Right lobe of liver (tissue), 6 donors: ENCODE results near the gene IRF2. TPM values are rescaled to one million over a fixed set of nuclear protein-coding genes. Genes with fewer than 3 reads are reported as not detected.
A peak's percentile ranks its signal among the peaks of the same experiment; 100 is the strongest.

Experiments
- ATAC-seq, 4 donors: fragments of 200-7000 bp; cut with Tn5 transposase; one replicate each; pipeline ENCODE4 v1.9.1; 2020; ENCODE audit warnings: mild to moderate bottlenecking in 4 of 4, moderate library complexity in 4 of 4
- DNase-seq, 3 donors: peaks; one replicate each; pipeline ENCODE4 v3.0.0-alpha.2; 2020
- H3K27ac ChIP-seq, 3 donors: fragments of 200-600 bp; one replicate each; pipeline ENCODE4 v1.8.0; 2022
- H3K27me3 ChIP-seq, 2 donors: fragments of 200-600 bp; one replicate each; pipeline ENCODE4 v1.8.0; 2022
- H3K36me3 ChIP-seq, 4 donors: fragments of 200-600 bp; sonication (generic) in 1 of 4; one replicate each; pipeline versions ENCODE4 v1.5.1 to v1.8.0; 2017 to 2022; ENCODE audit warnings: control low read depth in 1 of 4
- H3K4me1 ChIP-seq, 4 donors: fragments of 200-600 bp; sonication (generic) in 1 of 4; one replicate each; pipeline versions ENCODE4 v1.5.1 to v1.8.0; 2017 to 2022; ENCODE audit warnings: control low read depth in 1 of 4
- H3K4me3 ChIP-seq, 3 donors: fragments of 200-600 bp; one replicate each; pipeline ENCODE4 v1.8.0; 2022
- H3K9me3 ChIP-seq, 4 donors: fragments of 200-600 bp; sonication (generic) in 1 of 4; one replicate each; pipeline versions ENCODE4 v1.5.1 to v1.8.0; 2017 to 2022; ENCODE audit warnings: control low read depth in 1 of 4
- POLR2A ChIP-seq: fragments of 450-650 bp; IDR thresholded peaks from one replicate; pipeline ENCODE4 v1.6.1; 2017; ENCODE audit warnings: antibody characterized with exemption, mild to moderate bottlenecking
- WGBS: methylation state at CpG from one replicate; pipeline ENCODE4 v1.1.6; 2018; ENCODE audit warnings: low coverage, low lambda C conversion rate; ENCODE audit not compliant: insufficient coverage; ENCODE audit errors: missing lambda C conversion rate; 5-methylcytosine and 5-hydroxymethylcytosine counted together
- intact Hi-C, 2 donors: fragments of 100-400 bp; cut with DNase I; formaldehyde crosslinking; loops; one replicate each; pipeline versions ENCODE4 v1.11.2 to v1.14.1; 2022
- total RNA-seq, 6 experiments: library from RNA; depleted of rRNA in 2 of 6; stranded (reverse); fragments of >200 nt in 2 of 6; fragmentation: NEBNext Ultra II Directional in 3 of 6; extraction: Animal tissue kit (Norgen Biotek cat#: 25700) in 3 of 6; gene quantifications; one replicate each; pipeline versions ENCODE4 v1.1.0 to v1.2.4, GENCODE V29; 2016 to 2023
- TF ChIP-seq, protein P1 (sequence below), 4 donors: fragments of 200-600 bp in 3 of 4; fragments of 450-650 bp in 1 of 4; IDR thresholded peaks; one replicate each; pipeline versions ENCODE4 v1.5.1 to v1.8.0; 2016 to 2022; ENCODE audit warnings: antibody characterized with exemption in 4 of 4, mild to moderate bottlenecking in 2 of 4
- donor health status: DM: no; HTN: yes; CAD: no.
- donor health status: DM: no; HTN: no; CAD: no.
- donor health status: DM: no; HTN: no; CAD: no.
- donor health status: DM: no; HTN: yes; CAD: no.
- donor health status: DM: no; HTN: yes; CAD: no.

The IRF2 gene
- total RNA-seq, 6 experiments from 2014 or later: 16.9 to 29.0 (median 21.3) TPM

- DNase-seq (no peak), ATAC-seq (no peak)
- TF ChIP-seq, protein P1, sequence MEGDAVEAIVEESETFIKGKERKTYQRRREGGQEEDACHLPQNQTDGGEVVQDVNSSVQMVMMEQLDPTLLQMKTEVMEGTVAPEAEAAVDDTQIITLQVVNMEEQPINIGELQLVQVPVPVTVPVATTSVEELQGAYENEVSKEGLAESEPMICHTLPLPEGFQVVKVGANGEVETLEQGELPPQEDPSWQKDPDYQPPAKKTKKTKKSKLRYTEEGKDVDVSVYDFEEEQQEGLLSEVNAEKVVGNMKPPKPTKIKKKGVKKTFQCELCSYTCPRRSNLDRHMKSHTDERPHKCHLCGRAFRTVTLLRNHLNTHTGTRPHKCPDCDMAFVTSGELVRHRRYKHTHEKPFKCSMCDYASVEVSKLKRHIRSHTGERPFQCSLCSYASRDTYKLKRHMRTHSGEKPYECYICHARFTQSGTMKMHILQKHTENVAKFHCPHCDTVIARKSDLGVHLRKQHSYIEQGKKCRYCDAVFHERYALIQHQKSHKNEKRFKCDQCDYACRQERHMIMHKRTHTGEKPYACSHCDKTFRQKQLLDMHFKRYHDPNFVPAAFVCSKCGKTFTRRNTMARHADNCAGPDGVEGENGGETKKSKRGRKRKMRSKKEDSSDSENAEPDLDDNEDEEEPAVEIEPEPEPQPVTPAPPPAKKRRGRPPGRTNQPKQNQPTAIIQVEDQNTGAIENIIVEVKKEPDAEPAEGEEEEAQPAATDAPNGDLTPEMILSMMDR (IDR thresholded peaks at IDR 0.05): no peak
- Histone ChIP-seq H3K4me3 (no peak overlapping the region), H3K27me3 (no peaks in the 10 kb centered on the region), H3K9me3 (no peaks in the 10 kb centered on the region), H3K36me3 (no peaks in the 10 kb centered on the region), H3K4me1 (peaks cover 0 to 11% (median 3%) of the 10 kb centered on the region in 4 donors), H3K27ac (peak overlapping the region in 2 of 3 donors; percentile 56 to 77)
- 64% methylated on average over 3 of the region's 3 CpGs for WGBS
- intact Hi-C loops: no loop called here
Observed at GRCh38 chr4:184369871-184370270, 104.5 kb downstream of the IRF2 start.

GRCh38 chr4:184368731-184369130 is 105.6 kb downstream of the IRF2 start:
- TF ChIP-seq, protein P1 (IDR thresholded peaks at IDR 0.05): no peak
- TF ChIP-seq POLR2A: no peak
- no peak overlapping the region for H3K27ac ChIP-seq
- no peak overlapping the region for H3K4me3 ChIP-seq

DNA sequence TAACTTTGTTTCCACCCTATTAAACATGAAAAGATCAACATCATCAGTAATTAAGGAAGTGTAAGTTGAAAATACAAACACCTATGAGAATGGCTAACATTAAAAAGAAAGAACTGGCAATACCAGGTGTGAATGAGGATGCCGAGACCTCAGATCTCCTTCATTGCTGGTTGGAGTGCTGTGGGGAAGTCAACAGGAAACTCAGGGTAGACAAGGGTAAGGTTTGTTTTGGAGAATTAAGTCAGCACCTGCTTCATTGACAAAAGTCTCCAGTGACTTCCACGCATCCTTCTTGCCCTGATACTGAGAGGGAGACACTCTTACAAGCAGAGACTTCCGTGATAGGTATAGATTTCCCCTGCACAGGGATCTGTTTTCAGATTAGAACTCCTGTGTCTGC is 106.1 kb downstream of the IRF2 start:
- Histone ChIP-seq H3K9me3 (no peaks in the 10 kb centered on the region), H3K27me3 (no peaks in the 10 kb centered on the region), H3K27ac (no peak overlapping the region), H3K4me3 (no peak overlapping the region), H3K4me1 (peaks cover 0 to 25% (median 7%) of the 10 kb centered on the region in 4 donors), H3K36me3 (no peaks in the 10 kb centered on the region)
- TF ChIP-seq, protein P1 (IDR thresholded peaks at IDR 0.05): no peak
- no peak for TF ChIP-seq POLR2A
- no peak for ATAC-seq
- 89% methylated on average over 1 of the region's 3 CpGs for WGBS
- DNase-seq: no peak
- intact Hi-C loops: no loop called here

More at GRCh38 chr4:184368731-184369130, 105.6 kb downstream of the IRF2 start:
- DNase-seq (no peak), ATAC-seq (no peak)
- intact Hi-C loops: no loop called here
- no peaks in the 10 kb centered on the region for H3K27me3 ChIP-seq
- H3K4me1 ChIP-seq: peaks cover 0 to 22% (median 7%) of the 10 kb centered on the region in 4 donors
- H3K9me3 ChIP-seq: no peaks in the 10 kb centered on the region
- no peaks in the 10 kb centered on the region for H3K36me3 ChIP-seq

DNA sequence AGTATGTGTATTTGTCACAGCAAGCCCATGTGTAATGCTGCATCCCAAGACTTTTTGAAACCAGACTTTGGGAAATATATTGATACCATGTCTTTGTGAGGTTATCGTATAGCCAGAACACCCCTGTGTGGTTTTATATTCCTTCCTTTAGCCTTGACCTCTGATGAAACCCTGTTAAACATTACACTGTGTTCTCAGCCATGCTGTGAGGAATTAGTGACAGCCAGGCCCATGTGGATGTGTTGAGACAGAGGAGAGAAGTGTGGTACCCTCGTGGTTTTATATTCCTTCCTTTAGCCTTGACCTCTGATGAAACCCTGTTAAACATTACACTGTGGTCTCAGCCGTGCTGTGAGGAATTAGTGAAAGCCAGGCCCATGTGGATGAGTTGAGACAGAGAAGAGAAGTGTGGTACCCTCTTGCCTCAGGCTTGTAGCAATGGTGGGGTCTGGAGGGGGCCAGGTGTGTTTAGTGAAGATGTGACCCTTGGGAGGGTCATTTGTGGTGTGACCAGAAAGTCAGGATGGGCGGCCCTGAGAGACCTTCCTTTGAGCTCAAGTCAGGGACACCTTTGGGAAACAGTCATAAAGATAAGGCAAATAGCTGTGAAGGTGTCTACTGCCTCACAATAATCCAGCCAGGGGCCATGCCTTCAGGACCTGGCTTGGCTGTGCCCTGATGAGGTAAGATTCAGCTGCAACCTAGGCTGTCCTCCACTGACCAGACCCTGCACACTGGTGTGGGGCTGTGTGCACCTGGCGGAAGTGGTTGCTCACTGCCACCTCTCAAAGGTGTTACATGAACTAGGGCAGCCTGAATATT is 110.0 kb downstream of the IRF2 start:
- intact Hi-C loops: no loop called here
- Histone ChIP-seq H3K4me3 (no peak overlapping the region), H3K9me3 (no peaks in the 10 kb centered on the region), H3K27ac (peak overlapping the region in 2 of 3 donors; percentile 50 to 65), H3K4me1 (peaks cover 0 to 15% (median 5%) of the 10 kb centered on the region in 4 donors), H3K27me3 (no peaks in the 10 kb centered on the region), H3K36me3 (no peaks in the 10 kb centered on the region)
- ATAC-seq (peak; percentile 74 to 88 (median 76)), DNase-seq (no peak)
- WGBS: 5% methylated on average over 3 of the region's 5 CpGs
- TF ChIP-seq, protein P1 (IDR thresholded peaks at IDR 0.05): no peak
- TF ChIP-seq POLR2A: no peak
